Upper lobe of left lung (tissue), 4 donors: ENCODE measurements around the gene HPGDS.

Source experiments
- CTCF ChIP-seq, 6 experiments: fragments of 450-650 bp in 4 of 6; fragments of 200-600 bp in 2 of 6; sonication (generic) in 2 of 6; IDR thresholded peaks; one replicate each; pipeline ENCODE4 v1.5.1; 2016 to 2019; ENCODE audit warnings: antibody characterized with exemption in 6 of 6
- EP300 ChIP-seq, 4 donors: sonication (generic); formaldehyde crosslinking; IDR thresholded peaks; one replicate each; pipeline ENCODE4 v1.5.1; 2017; ENCODE audit warnings: antibody characterized with exemption in 4 of 4, control low read depth in 2 of 4

GRCh38 chr4:94339779-94340178 lies 2.9 kb downstream of the HPGDS start:
- TF ChIP-seq CTCF (IDR thresholded peaks at IDR 0.05) (no peak), EP300 (IDR thresholded peaks at IDR 0.05) (no peak)
